ENCODE results near the gene PRRC1.
"Not testable (repeated sequence)": the region's sequence is repeated elsewhere in the genome, so short reads cannot be mapped to it uniquely, and the experiment has no call there.

Gene PRRC1

GRCh38 chr5:127517480-127518318 is at the start of gene PRRC1:
Gene PRRC1, plus strand, starts transcription at chr5:127517640. Its CDS starts 5,840 bp downstream, at chr5:127523480.
- peak; percentile 12 for DNase-seq

- DNase-seq, result no peak
Observed at GRCh38 chr5:127471211-127471610, 46.2 kb upstream of the PRRC1 start.

GRCh38 chr5:127472700-127473099 is 44.7 kb upstream of the PRRC1 start:
- DNase-seq, result no peak

- DNase-seq, result no peak
Observed at GRCh38 chr5:127486471-127486870, 31.0 kb upstream of the PRRC1 start.

GRCh38 chr5:127492854-127493738 is 24.3 kb upstream of the PRRC1 start:
- peak; percentile 55 for DNase-seq

- DNase-seq, result no peak
Observed at GRCh38 chr5:127498548-127498947, 18.9 kb upstream of the PRRC1 start.

- DNase-seq, result no peak
Observed at GRCh38 chr5:127505905-127506304, 11.5 kb upstream of the PRRC1 start.

GRCh38 chr5:127506616-127507015 is 10.8 kb upstream of the PRRC1 start:
- DNase-seq, result no peak

GRCh38 chr5:127508644-127509373 is 8.6 kb upstream of the PRRC1 start:
- no peak for DNase-seq

GRCh38 chr5:127513408-127513970 is 4.0 kb upstream of the PRRC1 start:
- DNase-seq, result no peak

- DNase-seq, result no peak
Observed at GRCh38 chr5:127514816-127515215, 2.6 kb upstream of the PRRC1 start.

GRCh38 chr5:127515693-127516440 is 1.6 kb upstream of the PRRC1 start:
- DNase-seq, result no peak

- no peak for DNase-seq
Observed at GRCh38 chr5:127517110-127517479, 345 bp upstream of the PRRC1 start.

- DNase-seq, result peak; percentile 6
Observed at GRCh38 chr5:127518319-127518621, 830 bp downstream of the PRRC1 start.

- DNase-seq, result no peak
Observed at GRCh38 chr5:127519527-127519926, 2.1 kb downstream of the PRRC1 start.

GRCh38 chr5:127521138-127521770 is 3.8 kb downstream of the PRRC1 start:
- no peak for DNase-seq

- DNase-seq, result no peak
Observed at GRCh38 chr5:127525181-127525580, 7.7 kb downstream of the PRRC1 start.

GRCh38 chr5:127529904-127530682 is 12.7 kb downstream of the PRRC1 start:
- no peak for DNase-seq

GRCh38 chr5:127536687-127537086 is 19.2 kb downstream of the PRRC1 start:
- no peak for DNase-seq

- not testable (repeated sequence) for DNase-seq
Observed at GRCh38 chr5:127540553-127540952, 23.1 kb downstream of the PRRC1 start.

GRCh38 chr5:127545249-127545648 is 27.8 kb downstream of the PRRC1 start:
- DNase-seq, result not testable (repeated sequence)
